ENCODE measurements around the gene TMEM182.

DNA sequence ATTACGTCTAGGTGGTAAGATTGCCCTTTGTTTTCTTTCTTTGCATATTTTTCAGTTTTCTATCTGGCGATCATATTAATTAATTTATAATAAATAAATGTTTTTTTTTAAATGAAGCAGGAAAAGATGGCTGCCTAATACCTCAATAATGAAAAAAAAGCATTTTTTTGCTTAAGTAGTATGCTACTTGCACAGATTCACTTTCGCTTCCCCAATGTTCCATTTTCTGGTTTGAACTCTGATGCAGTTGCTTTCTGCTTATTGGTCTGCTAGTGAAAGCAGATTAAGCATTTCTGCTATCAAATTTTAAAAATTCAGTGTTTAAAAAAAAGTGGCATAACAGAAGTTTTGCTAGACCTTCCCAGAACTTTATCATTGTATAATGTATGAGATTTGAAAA lies 11.9 kb upstream of the TMEM182 start:
- TF ChIP-seq FOXM1 (IDR thresholded peaks at IDR 0.05; ENCODE audit: borderline replicate concordance) (no peak), TARDBP (IDR thresholded peaks at IDR 0.05) (no peak), SP1 (IDR thresholded peaks at IDR 0.05) (no peak), HDGF (IDR thresholded peaks at IDR 0.05; ENCODE audit: borderline replicate concordance) (no peak), BHLHE40 (IDR thresholded peaks at IDR 0.05; ENCODE audit: borderline replicate concordance) (no peak), ELF4 (IDR thresholded peaks at IDR 0.05) (no peak), SUZ12 (IDR thresholded peaks at IDR 0.05) (no peak)
- TF ChIP-seq, protein P1, sequence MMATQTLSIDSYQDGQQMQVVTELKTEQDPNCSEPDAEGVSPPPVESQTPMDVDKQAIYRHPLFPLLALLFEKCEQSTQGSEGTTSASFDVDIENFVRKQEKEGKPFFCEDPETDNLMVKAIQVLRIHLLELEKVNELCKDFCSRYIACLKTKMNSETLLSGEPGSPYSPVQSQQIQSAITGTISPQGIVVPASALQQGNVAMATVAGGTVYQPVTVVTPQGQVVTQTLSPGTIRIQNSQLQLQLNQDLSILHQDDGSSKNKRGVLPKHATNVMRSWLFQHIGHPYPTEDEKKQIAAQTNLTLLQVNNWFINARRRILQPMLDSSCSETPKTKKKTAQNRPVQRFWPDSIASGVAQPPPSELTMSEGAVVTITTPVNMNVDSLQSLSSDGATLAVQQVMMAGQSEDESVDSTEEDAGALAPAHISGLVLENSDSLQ (IDR thresholded peaks at IDR 0.05): no peak
